UCSD-AML1 (cell line): ENCODE measurements around the gene THOC2.
"Not testable (repeated sequence)": the region's sequence is repeated elsewhere in the genome, so short reads cannot be mapped to it uniquely, and the experiment has no call there.

Source experiments
- DNase-seq: peaks from one replicate; lab custom pipeline; 2025; ENCODE audit not compliant: unreplicated experiment; lab: John Stamatoyannopoulos, UW

The THOC2 gene, protein sequence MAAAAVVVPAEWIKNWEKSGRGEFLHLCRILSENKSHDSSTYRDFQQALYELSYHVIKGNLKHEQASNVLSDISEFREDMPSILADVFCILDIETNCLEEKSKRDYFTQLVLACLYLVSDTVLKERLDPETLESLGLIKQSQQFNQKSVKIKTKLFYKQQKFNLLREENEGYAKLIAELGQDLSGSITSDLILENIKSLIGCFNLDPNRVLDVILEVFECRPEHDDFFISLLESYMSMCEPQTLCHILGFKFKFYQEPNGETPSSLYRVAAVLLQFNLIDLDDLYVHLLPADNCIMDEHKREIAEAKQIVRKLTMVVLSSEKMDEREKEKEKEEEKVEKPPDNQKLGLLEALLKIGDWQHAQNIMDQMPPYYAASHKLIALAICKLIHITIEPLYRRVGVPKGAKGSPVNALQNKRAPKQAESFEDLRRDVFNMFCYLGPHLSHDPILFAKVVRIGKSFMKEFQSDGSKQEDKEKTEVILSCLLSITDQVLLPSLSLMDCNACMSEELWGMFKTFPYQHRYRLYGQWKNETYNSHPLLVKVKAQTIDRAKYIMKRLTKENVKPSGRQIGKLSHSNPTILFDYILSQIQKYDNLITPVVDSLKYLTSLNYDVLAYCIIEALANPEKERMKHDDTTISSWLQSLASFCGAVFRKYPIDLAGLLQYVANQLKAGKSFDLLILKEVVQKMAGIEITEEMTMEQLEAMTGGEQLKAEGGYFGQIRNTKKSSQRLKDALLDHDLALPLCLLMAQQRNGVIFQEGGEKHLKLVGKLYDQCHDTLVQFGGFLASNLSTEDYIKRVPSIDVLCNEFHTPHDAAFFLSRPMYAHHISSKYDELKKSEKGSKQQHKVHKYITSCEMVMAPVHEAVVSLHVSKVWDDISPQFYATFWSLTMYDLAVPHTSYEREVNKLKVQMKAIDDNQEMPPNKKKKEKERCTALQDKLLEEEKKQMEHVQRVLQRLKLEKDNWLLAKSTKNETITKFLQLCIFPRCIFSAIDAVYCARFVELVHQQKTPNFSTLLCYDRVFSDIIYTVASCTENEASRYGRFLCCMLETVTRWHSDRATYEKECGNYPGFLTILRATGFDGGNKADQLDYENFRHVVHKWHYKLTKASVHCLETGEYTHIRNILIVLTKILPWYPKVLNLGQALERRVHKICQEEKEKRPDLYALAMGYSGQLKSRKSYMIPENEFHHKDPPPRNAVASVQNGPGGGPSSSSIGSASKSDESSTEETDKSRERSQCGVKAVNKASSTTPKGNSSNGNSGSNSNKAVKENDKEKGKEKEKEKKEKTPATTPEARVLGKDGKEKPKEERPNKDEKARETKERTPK (N-terminal part only)

DNA sequence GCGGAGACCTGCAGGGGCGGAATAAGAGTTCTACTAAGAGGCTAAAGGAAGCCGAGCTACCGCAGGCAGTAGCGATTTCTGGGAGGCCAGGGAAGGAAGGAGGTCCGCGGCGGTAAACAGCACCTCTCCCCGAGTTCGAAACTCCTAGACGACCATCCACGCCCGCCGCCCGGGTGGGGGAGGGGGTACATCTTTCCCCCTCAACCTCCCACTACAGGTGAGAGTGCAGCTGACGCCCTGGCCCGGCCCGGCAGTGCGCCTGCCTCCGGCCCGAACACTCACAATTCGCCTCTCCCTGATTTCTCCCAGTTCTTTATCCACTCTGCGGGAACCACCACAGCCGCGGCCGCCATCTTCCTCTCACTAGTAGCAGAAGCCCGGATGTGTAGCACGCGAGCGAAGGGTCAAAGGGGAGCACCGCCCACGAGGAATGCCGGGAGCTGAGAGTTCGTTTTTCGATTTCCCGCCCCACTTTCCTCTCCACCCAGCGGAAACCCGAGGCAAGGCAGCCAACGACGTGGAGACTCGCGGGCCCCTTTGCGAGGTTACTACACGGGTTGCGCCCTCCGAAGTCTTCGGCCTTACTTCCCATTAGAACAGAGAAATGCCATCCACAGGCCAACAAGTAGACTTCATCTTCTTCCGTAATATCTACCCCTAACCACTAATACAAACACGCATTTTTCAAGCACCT lies at the start of gene THOC2:
Gene THOC2, minus strand, starts transcription at position 383 of the 694 bp plus-strand sequence. Its CDS starts 30 bp downstream, at position 353.
- peak; percentile 86 for DNase-seq

DNA sequence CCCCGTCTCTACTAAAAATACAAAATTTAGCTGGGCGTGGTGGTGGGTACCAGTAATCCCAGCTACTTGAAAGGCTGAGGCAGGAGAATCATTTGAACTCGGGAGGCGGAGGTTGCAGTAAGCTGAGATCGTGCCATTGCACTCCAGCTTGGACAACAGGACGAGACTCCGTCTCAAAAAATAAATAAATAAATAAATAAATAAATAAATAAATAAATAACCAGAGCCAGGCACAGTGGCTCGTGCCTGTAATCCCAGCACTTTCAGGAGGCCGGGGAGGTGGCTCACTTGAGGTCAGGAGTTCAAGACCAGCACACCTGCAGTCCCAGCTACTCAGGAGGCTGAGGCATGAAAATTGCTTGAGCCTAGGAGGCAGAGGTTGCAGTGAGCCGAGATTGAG lies 48.9 kb upstream of the THOC2 start:
- DNase-seq, result not testable (repeated sequence)

DNA sequence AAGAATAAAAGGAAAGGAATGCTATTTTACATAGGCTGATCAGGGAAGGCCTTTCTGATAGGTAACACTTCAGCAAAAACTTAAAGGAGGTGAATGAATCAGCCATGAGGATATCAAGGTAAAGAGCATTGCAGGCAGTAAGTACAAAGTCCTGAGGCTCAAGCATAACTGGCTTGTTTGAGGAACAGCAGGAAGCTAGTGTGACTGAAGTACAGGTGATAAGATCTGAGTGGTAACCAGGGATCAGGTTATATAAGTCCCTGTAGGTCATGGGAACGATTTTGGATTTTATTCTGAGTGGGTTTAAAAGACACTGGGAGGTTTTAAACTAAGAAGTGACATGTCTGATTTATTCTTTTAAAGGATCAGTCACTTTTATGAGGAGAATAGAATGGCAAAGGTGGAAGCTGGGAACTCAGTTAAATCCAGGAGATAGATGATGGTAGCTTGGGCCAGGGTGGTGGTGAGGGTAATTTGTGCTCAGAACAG lies 47.1 kb upstream of the THOC2 start:
- no peak for DNase-seq

DNA sequence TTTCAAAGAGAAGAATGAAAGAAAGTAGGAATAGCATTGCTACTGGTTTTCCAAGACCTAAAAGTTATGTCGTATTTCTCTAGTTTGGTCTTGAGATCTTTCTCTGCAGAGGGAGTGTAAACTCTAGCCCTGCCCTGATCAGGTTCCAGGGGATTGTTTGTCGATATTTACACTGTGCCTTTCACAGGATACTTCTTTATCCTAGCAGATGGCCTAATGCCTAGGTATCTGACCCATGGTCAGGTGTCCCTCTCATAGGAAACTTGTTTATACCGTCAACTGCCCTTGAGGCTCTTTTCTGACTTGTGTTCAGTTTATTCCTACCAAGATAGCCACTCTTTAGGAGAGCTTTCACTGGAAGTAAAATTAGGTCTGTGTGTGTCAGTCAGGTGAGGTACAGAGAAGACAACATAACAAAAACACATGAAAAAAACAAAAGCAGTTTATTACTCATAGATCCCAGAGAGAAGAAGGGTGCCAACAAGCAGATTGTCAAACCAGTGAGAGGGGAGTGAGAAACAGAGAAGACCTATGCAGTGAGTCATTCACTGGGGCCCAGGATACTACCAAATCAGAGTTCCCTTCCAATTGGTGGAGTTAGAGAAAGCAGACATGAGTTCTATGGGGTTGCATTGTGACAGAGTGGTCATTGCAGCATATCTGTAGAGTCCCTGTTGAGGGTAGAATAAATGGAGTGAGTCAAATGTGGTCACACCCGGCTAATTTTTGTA lies 40.6 kb upstream of the THOC2 start:
- no peak for DNase-seq

DNA sequence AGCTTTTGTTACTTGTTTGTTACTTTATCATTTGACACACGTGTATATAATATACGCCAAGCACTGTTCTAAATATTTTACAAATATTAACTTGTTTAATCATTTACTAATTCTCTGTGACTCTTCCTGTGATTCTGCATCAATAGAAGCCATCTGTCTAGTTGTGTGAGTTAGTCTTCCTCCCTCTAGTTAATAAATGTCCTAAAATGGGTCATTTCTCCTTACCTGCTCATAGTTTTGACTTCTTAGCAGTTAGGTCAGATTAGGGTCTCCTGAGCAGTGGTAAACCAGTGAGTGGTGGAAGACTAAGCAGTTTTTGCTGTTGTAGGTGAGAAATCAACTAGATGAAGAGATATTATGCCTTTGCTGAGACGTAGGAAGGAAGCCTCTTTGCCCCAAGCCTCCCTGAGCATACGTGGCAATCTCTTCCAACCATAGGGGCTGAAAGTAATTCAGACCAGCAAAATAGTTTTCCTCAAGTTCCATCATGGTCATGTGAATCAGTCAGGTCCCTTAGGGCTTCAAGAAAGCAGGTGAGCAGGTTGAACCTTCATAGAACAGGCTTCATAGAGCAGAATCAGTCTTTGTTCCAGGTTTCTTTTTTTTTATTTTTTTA lies 38.7 kb upstream of the THOC2 start:
- no peak for DNase-seq

DNA sequence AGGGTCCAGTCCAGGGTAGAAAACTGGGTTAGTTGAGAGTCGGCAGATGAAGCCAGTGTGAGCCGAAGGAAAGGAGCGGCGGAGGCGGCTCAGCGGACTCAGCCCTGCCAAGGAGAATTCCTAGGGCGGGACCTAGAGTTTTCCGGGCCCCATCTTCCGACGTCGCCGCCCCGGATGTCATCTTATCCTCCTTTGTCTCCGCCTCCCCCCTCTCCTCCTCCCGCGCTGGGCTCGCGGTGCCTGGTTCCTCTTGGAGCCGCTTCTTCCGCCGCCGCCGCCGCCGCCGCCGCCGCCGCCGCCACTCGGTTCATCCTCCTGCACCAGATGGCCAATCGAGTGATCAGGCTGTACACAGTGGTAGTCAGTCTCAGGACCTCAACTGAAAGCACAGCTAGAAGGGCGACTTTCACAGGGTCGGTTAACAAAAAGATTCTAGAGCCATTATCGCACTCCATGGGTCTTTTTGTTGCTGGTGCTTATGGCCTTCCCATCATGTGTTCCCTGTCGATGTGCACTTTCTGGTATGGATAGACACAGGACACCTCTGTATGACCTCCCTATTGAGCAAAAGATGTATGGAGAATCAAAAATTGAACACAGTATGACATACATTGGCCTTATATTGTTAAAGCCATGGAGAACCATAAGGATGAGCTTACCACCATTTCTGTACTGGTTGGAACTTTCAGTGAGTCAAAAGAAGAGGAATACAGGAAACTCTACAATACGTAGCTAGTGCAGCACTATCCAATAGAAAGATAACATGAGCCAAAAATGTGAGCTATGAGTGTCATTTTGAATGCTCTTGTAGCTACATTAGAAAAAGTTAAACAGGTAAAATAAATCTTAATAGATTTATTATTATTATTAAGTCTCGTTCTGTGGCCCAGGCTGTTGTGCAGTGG lies 32.4 kb upstream of the THOC2 start:
- DNase-seq, result peak; percentile 84

DNA sequence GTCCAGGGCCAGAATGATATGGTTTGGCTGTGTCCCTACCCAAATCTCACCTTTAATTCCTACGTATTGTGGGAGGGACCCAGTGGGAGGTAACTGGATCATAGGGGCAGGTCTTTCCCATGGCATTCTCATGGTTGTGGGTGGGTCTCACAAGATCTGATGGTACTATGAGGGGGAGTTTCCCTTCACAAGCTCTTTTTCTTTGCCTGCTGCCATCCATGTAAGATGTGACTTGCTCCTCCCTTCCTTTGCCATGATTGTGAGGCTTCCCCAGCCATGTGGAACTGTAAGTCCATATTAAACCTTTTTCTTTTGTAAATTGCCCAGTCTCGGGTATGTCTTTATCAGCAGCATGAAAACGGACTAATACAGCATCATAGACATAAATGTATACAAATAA lies 27.0 kb upstream of the THOC2 start:
- DNase-seq, result not testable (repeated sequence)

DNA sequence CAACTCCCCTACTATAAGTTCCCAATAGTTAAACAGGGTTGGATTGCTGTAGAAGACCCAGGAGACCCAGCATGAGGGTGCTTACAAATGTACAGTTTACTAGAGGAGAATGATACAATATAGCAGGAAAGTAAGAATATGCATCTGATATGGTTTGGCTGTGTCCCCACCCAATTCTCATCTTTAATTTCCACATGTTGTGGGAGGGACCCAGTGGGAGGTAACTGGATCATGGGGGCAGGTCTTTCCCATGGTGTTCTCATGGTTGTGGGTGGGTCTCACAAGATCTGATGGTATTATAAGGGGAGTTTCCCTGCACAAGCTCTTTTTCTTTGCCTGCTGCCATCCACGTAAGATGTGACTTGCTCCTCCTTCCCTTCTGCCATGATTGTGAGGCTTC lies 24.9 kb upstream of the THOC2 start:
- DNase-seq, result not testable (repeated sequence)

DNA sequence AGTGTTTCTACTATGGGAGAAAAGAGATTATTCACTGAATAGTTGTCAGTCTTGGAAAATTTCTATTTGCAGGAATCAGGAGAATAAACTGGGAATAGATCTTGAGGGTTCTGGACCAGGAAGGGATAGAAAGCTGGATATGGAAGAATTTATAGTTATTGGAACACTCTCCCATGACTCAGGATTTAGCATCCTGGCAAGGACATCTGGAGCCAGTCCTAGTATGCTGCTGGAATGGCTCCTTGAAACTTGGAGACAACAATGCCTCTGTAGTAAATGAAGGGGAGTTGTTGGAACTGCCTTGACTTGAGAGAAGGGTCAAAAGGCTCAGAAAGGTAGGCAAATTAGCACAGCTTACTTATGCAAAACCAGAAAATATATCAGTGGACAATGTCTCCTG lies 23.5 kb upstream of the THOC2 start:
- DNase-seq, result no peak

DNA sequence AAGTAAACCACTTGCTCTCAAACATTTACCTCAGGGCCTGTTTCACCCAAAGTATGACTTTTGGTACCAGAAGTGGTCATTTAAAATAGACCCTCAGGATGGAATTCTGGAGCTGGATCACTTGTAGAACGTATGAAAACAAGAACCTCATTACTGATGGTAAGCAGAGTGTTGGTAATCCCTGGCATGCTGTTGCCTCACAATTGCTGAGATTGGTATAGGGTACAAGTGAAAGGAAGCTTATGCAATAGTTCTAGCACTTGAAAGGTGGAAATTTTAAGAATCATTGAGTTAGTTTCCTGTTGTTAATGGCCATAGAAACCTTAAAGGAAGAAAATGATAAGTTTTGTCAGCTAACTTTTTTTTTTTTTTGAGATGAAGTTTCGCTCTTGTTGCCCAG lies 22.3 kb upstream of the THOC2 start:
- no peak for DNase-seq

DNA sequence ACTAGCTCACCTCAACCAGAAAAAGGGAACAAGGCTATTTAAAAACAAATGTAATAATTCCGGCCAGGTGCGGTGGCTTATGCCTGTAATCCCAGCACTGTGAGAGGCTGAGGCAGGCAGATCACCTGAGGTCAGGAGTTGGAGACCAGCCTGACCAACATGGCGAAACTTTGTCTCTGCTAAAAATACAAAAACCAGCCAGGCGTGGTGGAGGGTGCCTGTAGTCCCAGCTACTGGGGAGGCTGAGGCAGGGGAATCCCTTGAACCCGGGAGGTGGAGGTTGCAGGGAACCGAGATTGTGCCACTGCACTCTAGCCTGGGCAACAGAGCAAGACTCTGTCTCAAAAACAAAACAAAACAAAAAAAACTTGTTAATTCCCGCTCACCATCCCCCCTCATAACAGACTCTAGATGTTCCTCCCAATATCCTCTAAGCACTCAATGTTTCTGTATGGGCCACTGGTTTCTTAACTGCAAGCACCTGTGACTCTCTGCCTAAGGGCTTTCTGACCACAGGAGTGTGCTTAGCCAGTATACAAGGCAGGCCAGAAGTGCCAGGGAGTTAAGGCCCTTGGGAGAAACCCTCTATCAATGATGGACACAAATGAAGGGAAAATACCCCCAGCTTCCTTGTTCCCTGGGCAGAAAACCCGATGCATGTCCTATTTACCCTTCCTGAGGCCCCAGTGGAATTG lies 21.0 kb upstream of the THOC2 start:
- DNase-seq, result no peak

DNA sequence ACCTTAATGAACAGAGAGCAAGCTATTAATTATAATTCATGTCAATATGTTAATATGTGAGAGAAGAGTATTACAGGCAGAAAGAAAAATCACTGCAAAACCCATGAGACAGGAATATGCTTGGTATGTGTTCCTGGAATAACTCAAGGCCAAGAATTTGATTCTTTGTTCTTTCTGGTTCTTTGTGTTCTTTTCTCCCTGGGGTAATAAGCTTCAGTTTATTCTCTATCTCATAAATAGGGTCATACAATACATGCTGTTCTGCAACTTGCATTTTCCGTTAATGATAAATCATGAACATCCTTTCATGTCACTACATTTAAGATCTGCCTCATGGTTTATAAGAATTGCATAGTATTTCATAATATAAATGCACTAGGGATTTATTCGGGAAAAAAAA lies 16.8 kb upstream of the THOC2 start:
- no peak for DNase-seq

DNA sequence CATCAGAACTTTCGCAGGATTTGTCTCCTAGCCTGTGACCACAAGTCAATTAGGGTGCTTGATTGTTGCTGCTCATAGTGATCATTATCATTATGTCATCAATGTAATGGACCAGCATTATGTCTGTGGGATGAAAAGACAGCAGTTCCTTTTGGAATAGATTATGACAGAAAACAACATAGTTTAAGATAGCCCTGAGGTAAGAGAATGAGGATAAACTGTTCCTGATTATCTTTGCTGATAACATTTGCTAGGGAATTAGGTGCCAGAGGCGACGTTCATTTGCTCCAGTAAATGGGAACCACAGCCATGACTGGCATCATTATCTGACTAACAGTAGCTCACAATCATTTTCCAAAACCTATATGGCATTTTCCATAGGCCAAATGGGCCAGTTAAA lies 12.7 kb upstream of the THOC2 start:
- DNase-seq, result no peak

DNA sequence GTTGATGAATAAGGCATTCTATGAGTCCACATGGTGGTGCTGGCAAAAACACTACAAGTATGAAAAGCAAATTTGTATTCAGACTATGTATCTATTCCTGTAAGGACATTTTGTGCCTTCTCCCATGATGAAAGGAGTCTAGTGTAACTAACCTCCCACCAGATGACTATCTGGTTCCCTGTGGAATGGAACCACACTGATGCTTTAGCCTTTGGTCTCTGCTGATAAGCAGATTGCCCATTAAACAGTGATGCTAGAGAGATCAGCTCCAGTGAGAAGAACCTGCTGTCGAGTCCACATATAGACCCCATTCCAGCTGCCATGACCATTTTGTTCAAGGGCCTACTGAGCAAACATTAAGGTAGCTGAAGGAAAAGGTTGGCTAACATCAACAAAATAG lies 10.5 kb upstream of the THOC2 start:
- DNase-seq, result no peak

DNA sequence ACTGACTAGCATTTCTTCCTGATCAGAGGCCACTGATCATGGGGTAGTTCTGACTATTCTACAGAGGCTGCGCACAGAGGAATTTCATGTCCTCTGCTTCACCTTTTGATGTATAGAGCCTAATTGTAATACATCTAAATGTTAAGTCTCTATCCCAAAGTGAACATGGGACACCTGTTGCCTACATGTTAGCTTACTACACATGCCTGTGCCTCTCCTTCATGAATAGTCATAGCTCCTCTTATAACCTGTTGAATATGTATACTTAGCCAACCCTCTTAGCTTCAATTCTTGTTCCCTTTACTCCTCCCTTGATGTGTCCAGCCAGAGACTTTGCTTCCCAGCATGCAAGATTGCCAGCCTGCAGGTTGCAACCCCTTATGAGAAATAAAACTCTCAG lies 9.6 kb upstream of the THOC2 start:
- no peak for DNase-seq

DNA sequence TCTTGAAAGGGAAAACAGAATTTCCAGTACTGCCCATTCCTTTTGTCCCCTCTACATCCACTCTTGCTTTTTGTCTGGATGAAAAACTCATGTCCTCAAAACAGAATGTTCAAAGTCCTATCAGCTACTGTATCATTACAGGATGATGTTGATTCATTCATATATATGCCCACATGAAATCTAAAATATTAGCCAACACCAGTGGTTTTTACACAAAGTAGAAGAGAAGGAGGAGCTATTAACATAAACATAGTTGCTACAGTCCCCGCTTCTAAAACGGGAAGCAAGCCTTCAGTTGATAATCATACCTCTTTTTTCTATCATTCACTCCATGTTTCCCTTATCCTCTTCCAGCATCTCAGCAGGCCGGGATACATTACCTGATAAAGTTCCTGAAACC lies 7.7 kb upstream of the THOC2 start:
- no peak for DNase-seq

DNA sequence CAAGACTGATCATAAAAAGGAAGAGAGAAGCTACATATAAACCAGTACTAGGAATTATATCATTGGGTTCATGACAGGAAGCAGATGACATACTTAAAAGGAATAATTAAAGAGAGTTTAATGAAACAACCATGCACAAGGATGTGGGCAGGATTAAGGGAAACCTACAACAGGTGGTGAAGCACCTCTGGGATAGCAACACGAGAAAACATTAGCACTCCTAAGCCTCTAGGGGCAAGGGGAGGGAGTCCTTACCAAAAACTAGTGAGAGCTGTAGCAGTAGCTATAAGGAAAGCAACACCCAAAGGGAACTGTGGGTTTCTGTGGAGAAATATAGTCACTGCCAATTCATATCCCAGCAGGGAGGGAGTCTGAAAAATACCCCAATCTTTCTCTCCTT lies 7.2 kb upstream of the THOC2 start:
- DNase-seq, result no peak

DNA sequence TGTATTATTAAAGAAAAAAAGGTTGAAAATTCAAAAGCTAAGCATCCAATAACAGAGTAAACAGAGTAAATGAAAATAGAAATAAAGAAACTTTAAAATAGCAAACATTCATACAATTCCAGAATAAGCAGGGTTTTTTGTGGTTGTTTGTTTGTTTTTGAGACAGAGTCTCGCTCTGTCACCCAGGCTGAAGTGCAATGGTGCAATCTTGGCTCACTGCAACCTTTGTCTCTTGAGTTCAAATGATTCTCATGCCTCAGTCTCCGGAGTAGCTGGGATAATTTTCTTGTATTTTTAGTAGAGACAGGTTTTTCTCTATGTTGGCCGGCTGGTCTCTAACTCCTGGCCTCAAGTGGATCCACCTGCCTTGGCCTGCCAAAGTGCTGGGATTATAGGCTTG lies 6.6 kb upstream of the THOC2 start:
- DNase-seq, result no peak
